Calu3 (cell line): ENCODE results near the gene BRS3. TPM values are rescaled to one million over a fixed set of nuclear protein-coding genes. Genes with fewer than 3 reads are reported as not detected.

Source experiments
- BruUV-seq: library from RNA; stranded (reverse); fragments of 400-500 nt; replicated peaks from 2 replicates; lab custom pipeline; 2021; lab: Mats Ljungman, UMichigan
- CTCF ChIA-PET: fragments of 300-600 bp; sonication (Branson Sonifier 250); formaldehyde crosslinking; loops from one replicate; lab custom pipeline; 2022; ENCODE audit warnings: antibody characterized with exemption; lab: Charles Lee
- DNase-seq: peaks from one replicate; pipeline ENCODE4 v3.0.0; 2022
- H3K27ac Mint-ChIP-seq: one replicate; pipeline ENCODE4 v1.8.0; 2022; ENCODE audit warnings: mixed read lengths; ENCODE audit not compliant: unreplicated experiment
- H3K27me3 Mint-ChIP-seq: one replicate; pipeline ENCODE4 v1.8.0; 2022; ENCODE audit warnings: mixed read lengths; ENCODE audit not compliant: unreplicated experiment
- H3K36me3 Mint-ChIP-seq: one replicate; pipeline ENCODE4 v1.8.0; 2022; ENCODE audit warnings: mild to moderate bottlenecking, moderate library complexity, mixed read lengths; ENCODE audit not compliant: insufficient read depth, unreplicated experiment
- H3K4me1 Mint-ChIP-seq: one replicate; pipeline ENCODE4 v1.8.0; 2022; ENCODE audit warnings: mild to moderate bottlenecking, low read depth, mixed read lengths; ENCODE audit not compliant: unreplicated experiment
- H3K4me3 Mint-ChIP-seq: one replicate; pipeline ENCODE4 v1.8.0; 2022; ENCODE audit warnings: mild to moderate bottlenecking, low read depth, moderate library complexity, mixed read lengths; ENCODE audit not compliant: unreplicated experiment
- H3K9me3 Mint-ChIP-seq: one replicate; pipeline ENCODE4 v1.8.0; 2022; ENCODE audit warnings: low read depth, mixed read lengths; ENCODE audit not compliant: unreplicated experiment
- intact Hi-C: fragments of 100-400 bp; cut with micrococcal nuclease; formaldehyde crosslinking; loops from one replicate; pipeline ENCODE4 v1.10.0; 2022; ENCODE audit not compliant: unreplicated experiment
- total RNA-seq: library from RNA; stranded (reverse); gene quantifications from 2 replicates; pipeline ENCODE4 v1.2.3, GENCODE V29; 2022
- TF ChIP-seq, protein P1 (sequence below): fragments of 200-600 bp; IDR thresholded peaks from one replicate; pipeline ENCODE4 v1.8.0; 2022; ENCODE audit warnings: antibody characterized with exemption; ENCODE audit not compliant: unreplicated experiment

BRS3 gene
- total RNA-seq, 1 experiment from 2014 or later: not detected

DNA sequence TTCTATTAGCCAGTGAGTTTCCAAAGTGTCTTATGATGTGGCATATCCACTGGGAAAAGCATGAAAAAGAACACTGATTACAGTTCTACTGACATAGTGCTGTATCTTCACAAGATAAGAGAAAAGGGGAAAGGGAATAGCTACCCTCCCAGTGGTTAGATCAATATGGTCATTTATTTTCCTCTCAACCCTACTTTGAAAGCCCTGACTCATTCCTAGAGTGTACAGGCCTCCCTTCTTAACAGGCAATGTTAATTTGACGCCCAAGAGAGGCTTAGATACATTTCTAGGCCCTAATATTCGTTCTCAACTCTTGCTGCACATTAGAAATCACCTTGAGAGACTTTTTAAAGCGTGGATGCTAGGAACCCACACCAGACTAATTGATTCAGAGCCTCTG, 20.4 kb upstream of the BRS3 start:
- CTCF ChIA-PET: no interaction called here
- no peak for DNase-seq
- intact Hi-C loops: no loop called here
- Mint-ChIP-seq H3K27me3 (no peaks in the 10 kb centered on the region), H3K9me3 (no peaks in the 10 kb centered on the region), H3K36me3 (no peaks in the 10 kb centered on the region), H3K4me3 (no peak overlapping the region), H3K4me1 (no peaks in the 10 kb centered on the region), H3K27ac (no peak overlapping the region)
- BruUV-seq: no TSS peak
- TF ChIP-seq, protein P1, sequence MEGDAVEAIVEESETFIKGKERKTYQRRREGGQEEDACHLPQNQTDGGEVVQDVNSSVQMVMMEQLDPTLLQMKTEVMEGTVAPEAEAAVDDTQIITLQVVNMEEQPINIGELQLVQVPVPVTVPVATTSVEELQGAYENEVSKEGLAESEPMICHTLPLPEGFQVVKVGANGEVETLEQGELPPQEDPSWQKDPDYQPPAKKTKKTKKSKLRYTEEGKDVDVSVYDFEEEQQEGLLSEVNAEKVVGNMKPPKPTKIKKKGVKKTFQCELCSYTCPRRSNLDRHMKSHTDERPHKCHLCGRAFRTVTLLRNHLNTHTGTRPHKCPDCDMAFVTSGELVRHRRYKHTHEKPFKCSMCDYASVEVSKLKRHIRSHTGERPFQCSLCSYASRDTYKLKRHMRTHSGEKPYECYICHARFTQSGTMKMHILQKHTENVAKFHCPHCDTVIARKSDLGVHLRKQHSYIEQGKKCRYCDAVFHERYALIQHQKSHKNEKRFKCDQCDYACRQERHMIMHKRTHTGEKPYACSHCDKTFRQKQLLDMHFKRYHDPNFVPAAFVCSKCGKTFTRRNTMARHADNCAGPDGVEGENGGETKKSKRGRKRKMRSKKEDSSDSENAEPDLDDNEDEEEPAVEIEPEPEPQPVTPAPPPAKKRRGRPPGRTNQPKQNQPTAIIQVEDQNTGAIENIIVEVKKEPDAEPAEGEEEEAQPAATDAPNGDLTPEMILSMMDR: no peak

DNA sequence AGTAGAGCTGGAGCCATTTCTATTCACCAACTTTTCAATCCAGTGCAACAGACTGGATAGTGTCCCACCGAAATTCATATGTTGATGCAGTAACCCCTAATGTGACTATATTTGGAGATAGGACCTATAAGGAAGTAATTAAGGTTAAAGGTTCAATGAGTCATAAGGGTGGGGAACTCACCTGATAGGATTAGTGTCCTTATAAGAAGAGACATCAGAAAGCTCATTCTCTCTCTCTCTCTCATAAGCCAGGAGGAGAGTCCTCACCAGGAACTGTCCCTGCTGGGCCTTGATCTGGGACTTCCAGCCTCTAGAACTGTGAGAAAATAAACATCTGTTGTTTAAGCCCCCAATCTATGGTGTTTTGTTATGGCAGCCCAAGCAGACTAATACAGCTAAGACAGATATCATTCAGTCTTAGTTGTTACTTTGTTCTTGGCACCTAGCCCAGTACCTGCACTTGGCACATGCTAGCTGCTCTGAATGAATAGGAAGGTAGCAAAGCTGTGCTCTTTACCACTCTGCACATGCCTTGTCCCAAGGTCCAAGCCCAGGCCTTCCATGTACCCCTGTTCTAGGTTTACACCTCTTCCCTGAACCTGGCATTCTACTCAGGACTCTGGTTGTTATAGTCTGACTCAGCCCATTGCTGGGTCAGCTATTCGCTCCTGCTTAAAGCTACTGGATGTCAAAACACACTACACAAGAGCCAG, 19.2 kb upstream of the BRS3 start:
- H3K9me3 Mint-ChIP-seq: no peaks in the 10 kb centered on the region
- no TSS peak for BruUV-seq
- TF ChIP-seq, protein P1: no peak
- no peak for DNase-seq
- H3K27me3 Mint-ChIP-seq: no peaks in the 10 kb centered on the region
- no peak overlapping the region for H3K27ac Mint-ChIP-seq
- H3K36me3 Mint-ChIP-seq: no peaks in the 10 kb centered on the region
- CTCF ChIA-PET: interaction anchor here (0.6 kb wide), 1 partner anchor 187 kb away, joined by 3 read pairs; no protein-coding TSS in a partner anchor
- no peaks in the 10 kb centered on the region for H3K4me1 Mint-ChIP-seq
- intact Hi-C loops: no loop called here
- no peak overlapping the region for H3K4me3 Mint-ChIP-seq

- no peak overlapping the region for H3K4me3 Mint-ChIP-seq
- H3K9me3 Mint-ChIP-seq: no peaks in the 10 kb centered on the region
- CTCF ChIA-PET: no interaction called here
- no peak overlapping the region for H3K27ac Mint-ChIP-seq
- H3K36me3 Mint-ChIP-seq: no peaks in the 10 kb centered on the region
- peaks cover 14% of the 10 kb centered on the region for H3K27me3 Mint-ChIP-seq
- DNase-seq: no peak
- TF ChIP-seq, protein P1: no peak
- H3K4me1 Mint-ChIP-seq: no peaks in the 10 kb centered on the region
- no TSS peak for BruUV-seq
- intact Hi-C loops: no loop called here
Measured at GRCh38 chrX:136473663-136474062, 14.1 kb upstream of the BRS3 start.

DNA sequence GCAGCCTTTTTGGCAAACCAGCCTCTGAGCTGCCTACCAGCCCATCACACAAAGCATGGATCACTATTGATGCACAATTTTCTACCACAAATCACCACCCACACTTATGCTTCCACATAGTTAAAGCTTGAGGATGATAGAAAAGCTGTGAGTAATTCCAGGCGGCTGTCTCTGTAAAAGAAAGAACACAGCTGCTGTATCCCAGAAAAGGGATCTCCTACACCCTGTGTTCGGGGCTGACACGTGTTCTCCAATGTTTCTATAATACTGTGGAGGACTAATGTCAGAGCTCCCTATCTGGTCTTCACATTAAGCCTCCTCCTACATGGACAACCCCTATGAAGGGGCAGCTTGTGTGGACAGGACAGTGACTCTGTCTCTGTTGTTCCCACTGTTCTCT, 12.5 kb upstream of the BRS3 start:
- H3K9me3 Mint-ChIP-seq: no peaks in the 10 kb centered on the region
- BruUV-seq: no TSS peak
- TF ChIP-seq, protein P1: no peak
- no peak for DNase-seq
- H3K4me1 Mint-ChIP-seq: no peaks in the 10 kb centered on the region
- intact Hi-C loops: no loop called here
- H3K27ac Mint-ChIP-seq: no peak overlapping the region
- no peak overlapping the region for H3K4me3 Mint-ChIP-seq
- CTCF ChIA-PET: no interaction called here
- H3K27me3 Mint-ChIP-seq: peaks cover 14% of the 10 kb centered on the region
- H3K36me3 Mint-ChIP-seq: no peaks in the 10 kb centered on the region
